Trophoblast cell (in vitro differentiated cells and primary cell): Measurements from ENCODE around the gene FHOD3.

Experiments
- DNase-seq, 2 donors: peaks; one replicate each; pipeline ENCODE4 v3.0.0-alpha.2; 2016
- H2AFZ ChIP-seq: 2 replicates; pipeline ENCODE4 v1.6.1; 2013; ENCODE audit warnings: low read length, moderate library complexity, mild to moderate bottlenecking; ENCODE audit not compliant: insufficient read depth, poor library complexity
- H2AK5ac ChIP-seq: 2 replicates; pipeline ENCODE4 v1.6.1; 2013; ENCODE audit warnings: mild to moderate bottlenecking, low read length
- H2BK120ac ChIP-seq: 2 replicates; pipeline ENCODE4 v1.6.1; 2013; ENCODE audit warnings: low read length, mild to moderate bottlenecking, moderate library complexity; ENCODE audit not compliant: insufficient read depth, poor library complexity
- H2BK12ac ChIP-seq: 2 replicates; pipeline ENCODE4 v1.6.1; 2013; ENCODE audit warnings: mild to moderate bottlenecking, low read length, moderate library complexity
- H2BK5ac ChIP-seq: 2 replicates; pipeline ENCODE4 v1.6.1; 2013; ENCODE audit warnings: low read length, low read depth, moderate library complexity, mild to moderate bottlenecking; ENCODE audit not compliant: poor library complexity
- H3K14ac ChIP-seq: 2 replicates; pipeline ENCODE4 v1.6.1; 2013; ENCODE audit warnings: mild to moderate bottlenecking, low read length
- H3K18ac ChIP-seq: 2 replicates; pipeline ENCODE4 v1.6.1; 2013; ENCODE audit warnings: mild to moderate bottlenecking, low read length
- H3K23ac ChIP-seq: 2 replicates; pipeline ENCODE4 v1.6.1; 2013; ENCODE audit warnings: low read length
- H3K27ac ChIP-seq: 2 replicates; pipeline ENCODE4 v1.5.1; 2013; ENCODE audit warnings: low read depth, mild to moderate bottlenecking, inconsistent platforms, low read length, moderate library complexity
- H3K27me3 ChIP-seq: 2 replicates; pipeline ENCODE4 v1.6.1; 2013; ENCODE audit warnings: inconsistent platforms, mild to moderate bottlenecking, low read length, moderate library complexity; ENCODE audit not compliant: insufficient read depth
- H3K36me3 ChIP-seq, 2 experiments: 1 replicate in 1 of 2; 2 replicates in 1 of 2; pipeline ENCODE4 v1.6.1; 2013; ENCODE audit warnings: low read length in 2 of 2, mild to moderate bottlenecking in 2 of 2, moderate library complexity in 1 of 2; ENCODE audit not compliant: insufficient read depth in 2 of 2, control insufficient read depth in 1 of 2
- H3K4ac ChIP-seq: 2 replicates; pipeline ENCODE4 v1.6.1; 2013; ENCODE audit warnings: low read depth, mild to moderate bottlenecking, low read length, moderate library complexity
- H3K4me1 ChIP-seq, 2 experiments: 1 replicate in 1 of 2; 2 replicates in 1 of 2; pipeline ENCODE4 v1.6.1; 2013; ENCODE audit warnings: low read length in 2 of 2, mild to moderate bottlenecking in 2 of 2, moderate library complexity in 1 of 2; ENCODE audit not compliant: insufficient read depth in 2 of 2, control insufficient read depth in 1 of 2
- H3K4me2 ChIP-seq: 2 replicates; pipeline ENCODE4 v1.6.1; 2013; ENCODE audit warnings: inconsistent platforms, mild to moderate bottlenecking, low read length, moderate library complexity
- H3K4me3 ChIP-seq: 2 replicates; pipeline ENCODE4 v1.5.1; 2013; ENCODE audit warnings: mild to moderate bottlenecking, low read depth, low read length, inconsistent platforms
- H3K79me1 ChIP-seq: one replicate; pipeline ENCODE4 v1.6.1; 2013; ENCODE audit warnings: low read length
- H3K79me2 ChIP-seq: 2 replicates; pipeline ENCODE4 v1.6.1; 2013; ENCODE audit warnings: low read length, mild to moderate bottlenecking; ENCODE audit not compliant: control insufficient read depth, insufficient read depth, poor library complexity
- H3K9ac ChIP-seq: 2 replicates; pipeline ENCODE4 v1.6.1; 2013; ENCODE audit warnings: mild to moderate bottlenecking, low read length
- H3K9me3 ChIP-seq: 2 replicates; pipeline ENCODE4 v1.6.1; 2013; ENCODE audit warnings: low read depth, mild to moderate bottlenecking, control low read depth, inconsistent platforms, low read length; ENCODE audit not compliant: insufficient read depth
- H4K12ac ChIP-seq: 2 replicates; pipeline ENCODE4 v1.6.1; 2013; ENCODE audit warnings: low read depth, mild to moderate bottlenecking, low read length, moderate library complexity
- H4K8ac ChIP-seq: 2 replicates; pipeline ENCODE4 v1.6.1; 2013; ENCODE audit warnings: low read depth, mild to moderate bottlenecking, low read length, moderate library complexity
- H4K91ac ChIP-seq: one replicate; pipeline ENCODE4 v1.6.1; 2013; ENCODE audit warnings: low read depth, mild to moderate bottlenecking, low read length, moderate library complexity
- WGBS: extraction: QIAGEN DNeasy Blood & Tissue Kit; methylation state at CpG from one replicate; pipeline ENCODE4 v1.1.7; 2013; ENCODE audit warnings: missing lambda C conversion rate; ENCODE audit not compliant: insufficient read length, insufficient coverage; ENCODE audit errors: extremely low coverage; 5-methylcytosine and 5-hydroxymethylcytosine counted together

FHOD3 gene

GRCh38 chr18:36522509-36522908, 225.0 kb downstream of the FHOD3 start:
- H3K4me3 ChIP-seq, result no peak overlapping the region
- no peak overlapping the region for H4K8ac ChIP-seq
- DNase-seq, result no peak
- H2BK120ac ChIP-seq, result no peak overlapping the region
- no peak overlapping the region for H2AFZ ChIP-seq
- H3K4me2 ChIP-seq, result no peak overlapping the region
- H3K9me3 ChIP-seq, result no peaks in the 10 kb centered on the region
- H3K4me1 ChIP-seq, result peaks cover 3 to 12% of the 10 kb centered on the region in 2 experiments
- H3K4ac ChIP-seq, result no peak overlapping the region
- peaks cover 0 to 7% of the 10 kb centered on the region in 2 experiments for H3K36me3 ChIP-seq
- H2BK5ac ChIP-seq, result no peak overlapping the region
- no peak overlapping the region for H2AK5ac ChIP-seq
- no peak overlapping the region for H3K9ac ChIP-seq
- H3K23ac ChIP-seq, result no peak overlapping the region
- WGBS, result no CpG with 5 or more reads among the region's 1 CpG
- H3K14ac ChIP-seq, result no peak overlapping the region
- H3K18ac ChIP-seq, result no peak overlapping the region
- H2BK12ac ChIP-seq, result no peak overlapping the region
- H3K79me1 ChIP-seq, result no peaks in the 10 kb centered on the region
- H3K79me2 ChIP-seq, result no peaks in the 10 kb centered on the region
- no peaks in the 10 kb centered on the region for H3K27me3 ChIP-seq
- no peak overlapping the region for H4K12ac ChIP-seq
- no peak overlapping the region for H3K27ac ChIP-seq
- H4K91ac ChIP-seq, result no peak overlapping the region

- H3K36me3 ChIP-seq, result peaks cover 0 to 7% of the 10 kb centered on the region in 2 experiments
- no peak overlapping the region for H2BK120ac ChIP-seq
- no peaks in the 10 kb centered on the region for H3K79me1 ChIP-seq
- H4K12ac ChIP-seq, result no peak overlapping the region
- H3K18ac ChIP-seq, result no peak overlapping the region
- no peak overlapping the region for H3K9ac ChIP-seq
- H4K8ac ChIP-seq, result no peak overlapping the region
- WGBS, result no CpG with 5 or more reads among the region's 3 CpGs
- no peak overlapping the region for H3K4me2 ChIP-seq
- no peak overlapping the region for H2BK12ac ChIP-seq
- peaks cover 6 to 16% of the 10 kb centered on the region in 2 experiments for H3K4me1 ChIP-seq
- H3K79me2 ChIP-seq, result no peaks in the 10 kb centered on the region
- H2AFZ ChIP-seq, result no peak overlapping the region
- H3K27me3 ChIP-seq, result no peaks in the 10 kb centered on the region
- H4K91ac ChIP-seq, result no peak overlapping the region
- no peak overlapping the region for H3K4ac ChIP-seq
- no peak overlapping the region for H3K27ac ChIP-seq
- H3K23ac ChIP-seq, result no peak overlapping the region
- no peak overlapping the region for H3K4me3 ChIP-seq
- no peak overlapping the region for H2AK5ac ChIP-seq
- DNase-seq, result peak in 1 of 2 donors; percentile 83
- no peak overlapping the region for H2BK5ac ChIP-seq
- H3K9me3 ChIP-seq, result no peaks in the 10 kb centered on the region
- no peak overlapping the region for H3K14ac ChIP-seq
Observed at GRCh38 chr18:36525913-36526312, 228.4 kb downstream of the FHOD3 start.

- H3K4me2 ChIP-seq, result no peak overlapping the region
- H3K27me3 ChIP-seq, result no peaks in the 10 kb centered on the region
- no CpG with 5 or more reads among the region's 4 CpGs for WGBS
- no peak for DNase-seq
- H2AFZ ChIP-seq, result no peak overlapping the region
- no peak overlapping the region for H3K4ac ChIP-seq
- no peak overlapping the region for H4K8ac ChIP-seq
- peaks cover 6 to 14% of the 10 kb centered on the region in 2 experiments for H3K4me1 ChIP-seq
- no peak overlapping the region for H3K18ac ChIP-seq
- no peaks in the 10 kb centered on the region for H3K79me1 ChIP-seq
- H2AK5ac ChIP-seq, result no peak overlapping the region
- no peak overlapping the region for H4K91ac ChIP-seq
- no peaks in the 10 kb centered on the region for H3K79me2 ChIP-seq
- H3K23ac ChIP-seq, result no peak overlapping the region
- no peak overlapping the region for H4K12ac ChIP-seq
- H3K14ac ChIP-seq, result no peak overlapping the region
- H3K9ac ChIP-seq, result no peak overlapping the region
- H3K9me3 ChIP-seq, result no peaks in the 10 kb centered on the region
- no peak overlapping the region for H3K27ac ChIP-seq
- H2BK120ac ChIP-seq, result no peak overlapping the region
- no peak overlapping the region for H3K4me3 ChIP-seq
- peaks cover 0 to 7% of the 10 kb centered on the region in 2 experiments for H3K36me3 ChIP-seq
- no peak overlapping the region for H2BK5ac ChIP-seq
- no peak overlapping the region for H2BK12ac ChIP-seq
Observed at GRCh38 chr18:36526611-36527010, 229.1 kb downstream of the FHOD3 start.

- H3K79me2 ChIP-seq, result no peaks in the 10 kb centered on the region
- H3K9ac ChIP-seq, result no peak overlapping the region
- H3K23ac ChIP-seq, result no peak overlapping the region
- no peak overlapping the region for H2BK120ac ChIP-seq
- no peak overlapping the region for H4K91ac ChIP-seq
- peaks cover 6 to 12% of the 10 kb centered on the region in 2 experiments for H3K4me1 ChIP-seq
- whole genome bisulfite sequencing, result no CpG with 5 or more reads among the region's 6 CpGs
- no peak overlapping the region for H2BK5ac ChIP-seq
- no peak overlapping the region for H3K14ac ChIP-seq
- H3K27me3 ChIP-seq, result no peaks in the 10 kb centered on the region
- no peak overlapping the region for H2AFZ ChIP-seq
- H2BK12ac ChIP-seq, result no peak overlapping the region
- H3K36me3 ChIP-seq, result peaks cover 0 to 5% of the 10 kb centered on the region in 2 experiments
- H4K8ac ChIP-seq, result no peak overlapping the region
- no peak overlapping the region for H3K4ac ChIP-seq
- no peak overlapping the region for H3K27ac ChIP-seq
- no peak overlapping the region for H3K4me3 ChIP-seq
- no peak for DNase-seq
- H3K18ac ChIP-seq, result no peak overlapping the region
- no peaks in the 10 kb centered on the region for H3K79me1 ChIP-seq
- H4K12ac ChIP-seq, result no peak overlapping the region
- no peak overlapping the region for H2AK5ac ChIP-seq
- H3K4me2 ChIP-seq, result no peak overlapping the region
- H3K9me3 ChIP-seq, result no peaks in the 10 kb centered on the region
Observed at GRCh38 chr18:36527051-36527450, 229.5 kb downstream of the FHOD3 start.
